ENCODE data around the gene BOD1.
A peak's percentile ranks its signal among the peaks of the same experiment; 100 is the strongest.

BOD1 gene

DNA sequence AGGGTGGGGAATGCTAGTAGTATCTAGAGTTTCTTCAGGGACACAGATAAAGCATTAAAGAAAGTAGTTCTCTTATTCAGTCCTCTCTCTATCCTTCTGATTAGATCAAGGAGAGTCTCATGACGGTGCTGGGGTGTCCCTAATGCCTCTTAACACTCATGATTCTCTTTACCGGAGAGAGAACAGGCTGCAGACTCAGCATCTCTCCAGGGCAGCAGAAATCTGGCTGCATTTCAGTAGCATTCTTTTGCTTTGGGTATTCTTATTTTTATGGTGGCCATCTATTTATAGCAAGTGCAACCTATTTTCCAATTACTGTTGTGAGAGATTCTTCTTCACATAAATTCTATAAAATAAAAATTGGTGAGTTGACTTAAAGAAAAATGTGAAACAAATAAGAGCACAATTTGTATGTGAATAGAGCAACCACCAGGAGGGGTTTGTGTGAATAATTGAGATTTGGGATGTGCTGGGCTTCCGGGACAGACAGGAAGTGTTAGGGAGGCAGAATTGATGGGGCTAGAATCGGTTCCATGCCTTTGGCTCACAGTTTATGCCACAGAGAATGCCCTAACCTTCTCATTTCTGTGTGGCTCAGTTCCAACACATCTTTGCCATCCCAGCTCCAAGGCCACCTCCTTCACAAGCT is 23.8 kb upstream of the BOD1 start:
- DNase-seq (ENCODE audit: low read depth in 4 of 4, low spot score in 1 of 4), result no peak

DNA sequence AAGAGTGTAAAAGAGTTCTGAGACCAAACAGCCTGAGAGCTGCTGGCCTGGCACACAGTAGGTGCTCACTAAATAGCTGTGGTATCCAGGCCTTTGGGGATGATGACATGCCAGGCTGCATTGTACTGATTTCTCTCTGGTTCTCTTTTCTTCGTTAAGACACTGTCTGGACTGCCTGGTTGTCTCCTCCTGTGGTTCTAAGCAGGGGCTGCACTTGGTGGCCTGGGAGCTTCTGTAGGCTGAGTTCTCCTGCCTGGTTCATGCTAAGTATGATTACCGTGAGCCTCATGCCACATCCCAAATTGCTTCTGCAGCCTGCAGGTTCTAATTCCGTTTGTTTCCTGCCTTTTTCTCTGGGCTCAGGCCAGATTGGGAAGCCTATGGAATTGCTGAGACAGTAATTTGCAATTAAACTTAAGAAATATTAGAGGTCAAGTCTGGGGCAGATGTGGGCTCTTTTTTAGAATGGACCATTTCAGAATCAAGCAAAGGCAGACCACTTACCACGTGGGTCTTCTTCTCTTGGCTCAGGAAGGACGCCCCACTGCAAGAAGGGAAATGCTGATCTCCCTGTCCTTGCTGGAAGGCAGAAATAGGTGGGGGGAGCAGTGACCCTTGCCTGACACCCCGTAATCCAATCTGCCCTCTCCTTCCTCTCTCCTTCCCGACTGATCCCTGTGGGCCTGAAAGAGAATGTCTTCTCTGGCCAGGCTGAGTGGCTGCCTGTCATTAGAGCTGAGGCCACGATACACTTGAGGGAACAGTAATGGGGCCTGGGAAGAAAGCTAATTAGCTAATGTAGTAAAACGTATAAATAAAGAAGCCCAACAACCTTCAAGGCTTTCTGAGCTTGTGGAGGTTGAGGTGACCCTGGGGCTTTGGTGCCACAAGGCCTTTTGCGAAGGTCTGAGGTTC is 21.9 kb upstream of the BOD1 start:
- DNase-seq (ENCODE audit: low read depth in 4 of 4, low spot score in 1 of 4), result no peak

DNA sequence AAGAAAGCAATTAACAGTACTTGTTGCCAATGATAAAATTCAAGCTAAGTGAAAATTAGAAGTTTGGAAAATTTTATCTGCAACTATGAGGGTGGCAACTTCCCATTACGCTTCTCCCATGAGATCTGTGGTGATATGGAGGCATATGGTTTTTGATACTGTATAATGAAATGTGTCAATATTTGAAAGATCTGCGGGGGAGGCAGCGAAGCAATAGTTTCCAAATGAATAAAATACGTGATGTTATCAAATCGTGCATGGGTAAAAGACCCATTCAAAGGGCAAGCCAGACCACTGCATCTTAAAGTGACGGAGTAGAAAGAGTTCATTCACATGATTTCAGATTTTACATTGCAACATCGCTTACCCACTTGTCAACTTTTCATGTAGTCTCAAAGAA is 20.9 kb upstream of the BOD1 start:
- no peak for DNase-seq (ENCODE audit: low read depth in 4 of 4, low spot score in 1 of 4)

DNA sequence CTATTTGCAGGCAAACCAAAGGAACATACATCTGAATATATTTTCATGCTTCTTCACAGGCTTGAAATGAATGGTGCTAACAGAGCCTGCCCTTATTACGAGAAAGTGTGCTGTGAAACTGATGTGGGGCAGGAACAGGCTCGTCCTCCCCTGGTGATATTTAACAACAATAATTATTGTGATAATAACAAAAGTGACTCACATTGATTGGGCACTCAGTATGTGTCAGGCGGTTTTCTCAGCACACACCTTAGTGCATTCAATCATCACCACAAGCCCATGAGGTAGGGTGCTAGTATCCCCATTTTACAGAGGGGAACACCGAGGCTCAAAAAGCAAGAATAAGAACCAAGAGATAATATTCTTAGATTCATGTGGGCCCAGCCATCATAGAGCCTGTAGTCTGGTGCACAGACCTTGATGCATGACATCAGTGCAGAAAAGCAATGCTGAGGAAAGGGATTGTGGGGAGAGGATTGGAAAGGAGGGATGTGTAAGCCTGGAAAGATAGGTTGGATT is 18.1 kb upstream of the BOD1 start:
- DNase-seq (ENCODE audit: low read depth in 4 of 4, low spot score in 1 of 4), result no peak

DNA sequence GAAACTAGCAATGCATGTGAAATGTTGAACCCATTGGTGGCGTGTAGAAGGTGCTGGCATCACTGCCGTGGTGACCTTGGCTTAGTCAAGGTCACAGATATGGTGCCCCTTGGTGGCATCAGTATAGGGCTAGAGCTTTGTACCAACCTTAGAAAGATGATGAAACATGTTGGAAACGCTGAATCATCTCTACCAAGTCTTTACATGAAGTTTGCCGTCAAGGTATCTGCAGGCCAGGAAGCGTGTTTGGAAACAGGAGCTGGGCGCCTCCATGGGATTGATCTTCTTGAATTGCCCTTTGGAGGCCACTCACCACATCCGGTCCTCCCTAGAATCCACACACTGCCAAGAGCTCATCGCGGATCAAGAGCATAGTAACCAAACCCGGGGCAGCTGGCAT is 16.9 kb upstream of the BOD1 start:
- DNase-seq (ENCODE audit: low read depth in 4 of 4, low spot score in 1 of 4), result no peak

DNA sequence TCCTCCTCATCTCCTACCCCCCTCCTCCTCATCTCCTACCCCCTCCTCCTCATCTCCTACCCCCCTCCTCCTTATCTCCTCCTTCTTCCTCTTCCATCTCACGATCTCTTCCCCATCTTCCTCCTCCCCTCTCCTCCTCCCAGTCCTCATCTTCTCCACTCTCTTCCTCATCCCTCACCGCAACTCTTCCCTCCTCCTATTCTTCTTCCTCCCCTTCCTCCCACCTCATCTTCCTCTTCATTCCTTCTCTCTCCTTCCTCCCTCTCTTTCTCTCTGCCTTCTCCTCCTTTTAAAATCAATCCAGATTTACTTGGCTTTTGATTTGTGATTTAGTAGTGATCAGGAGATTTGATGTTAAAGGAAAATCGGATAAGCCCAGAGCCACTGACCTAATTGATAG is 15.0 kb upstream of the BOD1 start:
- DNase-seq (ENCODE audit: low read depth in 4 of 4, low spot score in 1 of 4), result no peak

DNA sequence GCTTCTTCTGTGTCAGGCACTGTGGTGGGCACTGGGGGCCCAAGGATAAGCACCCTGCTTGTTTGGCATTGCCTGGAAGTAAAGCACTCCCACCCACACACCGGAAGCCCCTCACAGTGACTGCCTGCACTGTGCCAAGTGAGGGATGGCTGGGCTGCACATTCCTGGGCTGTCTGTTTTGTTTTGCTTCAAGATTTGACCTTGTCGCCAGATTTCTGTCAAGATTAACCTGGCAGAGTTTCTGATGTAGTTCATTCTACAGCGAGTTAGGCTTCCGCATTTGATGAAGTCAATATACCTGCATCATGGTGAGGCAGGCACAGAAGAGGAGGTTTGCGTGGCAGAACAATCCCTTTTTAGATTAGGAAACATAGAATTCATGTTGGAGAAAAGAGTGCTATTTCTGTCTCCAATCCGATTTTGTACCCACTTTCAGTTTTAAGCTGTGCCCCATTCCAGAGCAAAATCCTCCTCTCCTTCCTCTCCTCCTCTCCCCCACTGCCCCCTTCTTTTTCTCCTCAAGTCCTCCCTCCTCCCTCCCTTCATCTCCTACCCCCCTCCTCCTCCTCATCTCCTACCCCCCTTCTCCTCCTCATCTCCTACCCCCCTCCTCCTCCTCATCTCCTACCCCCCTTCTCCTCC is 14.4 kb upstream of the BOD1 start:
- DNase-seq (ENCODE audit: low read depth in 4 of 4, low spot score in 1 of 4), result no peak

DNA sequence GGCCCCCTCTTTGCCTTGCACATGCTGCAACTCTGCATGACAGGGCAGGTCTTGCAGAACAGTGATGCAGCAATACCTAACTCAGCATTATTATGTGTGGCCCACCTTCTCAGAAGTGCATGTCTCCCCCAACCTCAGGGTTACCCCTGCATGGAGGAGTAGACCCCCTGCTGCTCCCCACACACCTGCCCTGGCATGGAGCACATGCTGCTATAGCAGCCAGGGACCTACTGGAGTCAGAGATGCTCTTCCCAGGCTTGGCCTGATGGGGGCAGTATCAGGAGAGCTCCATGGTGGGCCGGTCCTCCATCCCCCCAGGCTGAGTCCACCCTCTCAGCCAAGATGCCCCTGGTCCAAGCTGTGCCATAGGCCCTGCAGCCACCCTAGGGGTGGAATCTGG is 13.2 kb upstream of the BOD1 start:
- no peak for DNase-seq (ENCODE audit: low read depth in 4 of 4, low spot score in 1 of 4)

DNA sequence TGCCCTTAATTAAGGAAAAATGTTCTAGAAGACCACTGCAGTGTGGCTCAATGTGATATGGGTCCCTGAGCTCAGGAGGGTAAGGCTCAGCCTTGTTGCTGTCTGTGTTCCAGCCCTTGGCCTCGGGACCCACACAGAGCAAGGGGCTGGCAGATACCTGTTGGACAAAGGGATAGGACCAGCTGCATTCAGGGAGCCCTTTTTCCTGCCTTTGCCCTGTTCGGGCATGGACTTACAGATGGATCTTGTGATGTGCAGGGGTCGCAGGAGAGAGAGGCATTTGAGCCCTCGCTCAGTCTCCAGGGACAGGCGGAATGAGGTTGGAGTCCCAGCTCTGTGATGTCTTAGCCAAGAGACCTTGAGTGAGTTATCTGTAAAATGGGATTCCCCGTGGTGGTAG is 12.1 kb upstream of the BOD1 start:
- DNase-seq (ENCODE audit: low read depth in 4 of 4, low spot score in 1 of 4), result no peak

DNA sequence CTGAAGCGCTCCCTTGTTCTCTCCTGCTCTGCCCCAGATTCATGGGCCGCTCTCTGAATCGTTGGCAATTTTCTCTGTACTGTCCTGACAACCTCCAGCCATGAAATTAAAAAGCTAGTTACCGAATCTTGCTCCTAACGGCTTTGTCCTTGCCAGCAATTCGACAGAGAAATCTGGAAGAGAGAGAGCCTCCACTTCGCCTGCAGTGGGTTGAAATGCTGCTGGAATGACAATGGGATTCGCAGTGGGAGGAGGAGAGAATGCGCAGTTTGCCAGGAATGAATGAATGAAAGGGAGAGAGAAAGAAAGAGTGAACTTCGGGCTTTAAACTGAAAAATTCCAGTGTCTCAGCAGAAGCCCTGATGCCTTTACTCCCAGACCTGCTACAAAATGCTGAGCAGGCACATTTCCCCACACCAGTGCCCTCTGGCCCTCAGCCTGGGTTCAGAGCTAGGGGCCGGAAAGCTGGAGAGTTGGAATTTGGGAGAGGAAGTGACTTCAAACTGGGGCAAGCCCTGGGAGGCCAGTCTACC is 11.5 kb upstream of the BOD1 start:
- no peak for DNase-seq (ENCODE audit: low read depth in 4 of 4, low spot score in 1 of 4)

DNA sequence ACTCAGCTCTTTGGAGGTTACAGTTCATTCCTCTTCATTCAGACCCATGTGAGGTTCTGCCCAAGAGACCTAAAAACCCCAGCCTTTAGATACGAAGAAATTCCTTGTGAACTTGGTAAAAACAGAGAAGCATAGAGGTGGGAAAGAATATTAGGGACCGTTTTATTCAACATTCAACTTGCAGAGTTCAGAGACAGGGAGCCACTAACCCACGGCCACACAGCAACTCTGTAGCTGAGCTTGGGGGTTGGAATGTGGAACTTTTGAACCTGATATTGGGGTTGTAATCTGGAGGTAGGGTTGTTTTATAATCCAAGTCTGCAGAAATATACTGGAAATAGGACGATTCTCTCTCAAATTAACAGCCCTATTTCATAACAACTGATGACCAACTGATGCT is 10.8 kb upstream of the BOD1 start:
- no peak for DNase-seq (ENCODE audit: low read depth in 4 of 4, low spot score in 1 of 4)

DNA sequence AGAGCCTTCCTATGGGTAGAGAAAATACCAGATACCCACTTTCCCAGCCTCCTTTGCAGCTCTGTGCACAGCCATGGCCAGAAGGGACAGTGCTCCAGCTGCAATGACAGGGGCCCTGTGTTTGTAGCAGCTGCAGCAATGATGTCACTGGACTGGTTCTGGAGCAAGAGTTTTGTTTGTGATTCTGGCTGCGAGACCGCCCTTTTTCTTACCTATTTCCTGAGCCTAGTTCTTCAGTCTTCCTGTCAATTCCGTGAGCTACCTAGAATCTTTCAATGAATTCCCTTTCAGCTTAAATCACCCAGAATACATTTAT is 10.0 kb upstream of the BOD1 start:
- DNase-seq (ENCODE audit: low read depth in 4 of 4, low spot score in 1 of 4), result no peak

DNA sequence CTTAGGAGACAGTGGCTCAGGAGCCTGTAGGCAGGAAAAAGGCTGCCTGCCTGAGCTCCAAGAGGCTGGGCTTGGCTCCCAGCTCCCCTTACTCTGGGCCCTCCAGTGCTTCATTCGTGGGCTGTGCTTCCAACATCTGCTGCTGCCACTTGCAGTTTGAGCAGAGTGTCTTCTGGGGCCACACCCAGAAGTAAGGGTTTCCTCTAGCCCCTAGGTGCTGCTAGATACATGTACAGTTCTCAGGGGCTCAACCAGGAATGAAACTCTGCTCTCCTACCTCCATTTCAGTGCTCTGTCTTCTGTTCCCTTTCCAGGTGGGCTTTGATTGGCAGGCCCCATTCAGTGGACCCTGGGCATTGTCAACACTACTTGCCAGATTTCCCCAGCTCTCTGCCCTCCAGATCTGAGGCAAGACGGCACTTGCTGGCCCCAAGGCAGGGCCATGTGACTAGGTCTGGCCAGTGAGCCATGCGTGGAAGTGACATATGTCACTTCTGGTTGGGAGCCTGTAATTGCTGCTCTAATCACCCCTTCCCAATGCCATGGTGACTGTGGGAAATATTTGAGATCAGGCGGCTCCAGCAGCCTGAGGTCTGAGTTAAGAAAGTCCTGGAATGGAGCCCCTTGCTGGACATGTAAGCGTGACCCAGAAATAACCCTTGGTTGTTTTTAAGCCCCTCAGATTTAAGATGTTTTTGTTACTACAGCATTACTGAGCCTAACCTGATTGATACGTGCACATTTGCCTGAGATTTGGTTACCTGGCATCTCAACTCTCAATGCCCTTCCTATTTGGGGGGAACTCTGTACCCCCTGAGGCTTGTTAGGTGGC is 9.4 kb upstream of the BOD1 start:
- no peak for DNase-seq (ENCODE audit: low read depth in 4 of 4, low spot score in 1 of 4)

DNA sequence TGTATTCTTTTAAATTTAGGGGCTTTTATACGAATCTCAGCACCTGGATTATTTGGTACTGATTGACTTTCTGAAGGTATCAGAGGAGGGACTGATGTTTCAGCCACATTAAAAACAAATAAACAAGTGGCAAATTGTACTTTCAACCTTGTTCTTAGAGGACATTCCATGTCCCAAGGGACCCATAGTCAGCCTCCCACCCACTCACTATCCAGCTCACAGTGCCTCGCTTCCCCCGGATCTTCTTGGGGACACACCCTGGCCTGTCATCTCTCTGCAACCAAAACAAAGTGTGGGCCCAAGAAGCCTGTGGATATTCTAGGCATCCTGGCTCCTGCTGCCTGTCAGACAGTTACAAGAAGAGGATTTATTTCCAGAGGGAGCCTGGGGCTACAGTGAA is 8.8 kb upstream of the BOD1 start:
- no peak for DNase-seq (ENCODE audit: low read depth in 4 of 4, low spot score in 1 of 4)

DNA sequence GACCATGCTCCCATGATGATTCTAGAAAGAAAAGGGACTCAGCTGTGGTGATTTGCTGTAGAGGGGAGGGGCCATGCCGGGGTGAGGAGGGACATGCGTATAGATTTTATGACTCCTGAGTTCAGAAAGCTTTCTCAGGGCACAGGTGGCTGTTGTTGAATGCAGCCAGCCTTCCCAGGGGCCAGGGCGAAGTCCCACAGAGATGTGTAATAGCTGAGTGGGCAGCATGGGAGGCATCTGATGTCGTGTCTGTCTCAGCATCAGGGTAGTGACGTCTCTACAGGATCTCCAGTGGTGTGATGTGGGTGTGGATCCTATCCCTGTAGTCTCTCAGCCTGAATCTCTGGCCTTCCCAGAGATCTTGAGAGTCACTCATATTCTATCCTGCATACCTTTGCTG is 7.8 kb upstream of the BOD1 start:
- DNase-seq (ENCODE audit: low read depth in 4 of 4, low spot score in 1 of 4), result no peak

DNA sequence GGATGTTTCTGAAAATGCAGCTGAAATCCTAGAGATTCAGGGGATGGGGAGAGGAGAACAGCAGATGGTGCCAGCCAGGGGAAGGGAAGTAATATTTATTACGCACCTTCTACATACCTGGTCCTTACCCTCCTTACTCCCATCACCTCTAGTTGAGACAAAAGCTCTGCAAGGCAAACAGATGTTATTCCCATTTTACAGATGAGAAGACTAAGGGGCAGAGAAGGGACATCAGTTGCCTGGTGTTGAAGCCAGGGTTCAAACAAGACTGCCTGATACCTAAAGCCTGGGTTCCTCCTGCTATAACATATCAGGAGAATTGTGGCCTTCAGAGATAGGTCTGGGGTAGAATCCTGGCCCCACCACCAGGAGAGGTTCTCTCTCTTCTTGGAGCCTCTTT is 7.3 kb upstream of the BOD1 start:
- DNase-seq (ENCODE audit: low read depth in 4 of 4, low spot score in 1 of 4), result no peak

DNA sequence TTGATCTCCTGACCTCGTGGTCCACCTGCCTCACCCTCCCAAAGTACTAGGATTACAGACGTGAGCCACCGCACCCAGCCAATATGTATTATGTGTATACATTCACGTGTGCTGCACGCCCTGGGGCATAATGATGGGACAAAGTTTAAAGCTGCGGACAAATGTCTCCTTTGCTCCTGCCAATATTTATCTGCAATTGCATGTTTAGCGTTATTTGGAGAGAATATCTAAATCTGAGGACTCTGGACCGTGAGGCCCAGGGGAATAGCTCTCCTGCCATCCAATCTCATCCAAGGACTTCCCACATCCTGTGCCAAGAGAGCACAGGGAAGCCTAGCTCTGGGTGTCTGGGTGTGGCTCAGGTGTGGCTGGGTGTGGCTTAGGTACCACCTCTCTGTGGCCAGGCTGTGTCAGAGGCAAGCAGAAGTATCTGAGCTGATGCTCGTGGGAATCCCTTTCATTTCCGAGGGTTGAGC is 6.9 kb upstream of the BOD1 start:
- DNase-seq (ENCODE audit: low read depth in 4 of 4, low spot score in 1 of 4), result no peak

DNA sequence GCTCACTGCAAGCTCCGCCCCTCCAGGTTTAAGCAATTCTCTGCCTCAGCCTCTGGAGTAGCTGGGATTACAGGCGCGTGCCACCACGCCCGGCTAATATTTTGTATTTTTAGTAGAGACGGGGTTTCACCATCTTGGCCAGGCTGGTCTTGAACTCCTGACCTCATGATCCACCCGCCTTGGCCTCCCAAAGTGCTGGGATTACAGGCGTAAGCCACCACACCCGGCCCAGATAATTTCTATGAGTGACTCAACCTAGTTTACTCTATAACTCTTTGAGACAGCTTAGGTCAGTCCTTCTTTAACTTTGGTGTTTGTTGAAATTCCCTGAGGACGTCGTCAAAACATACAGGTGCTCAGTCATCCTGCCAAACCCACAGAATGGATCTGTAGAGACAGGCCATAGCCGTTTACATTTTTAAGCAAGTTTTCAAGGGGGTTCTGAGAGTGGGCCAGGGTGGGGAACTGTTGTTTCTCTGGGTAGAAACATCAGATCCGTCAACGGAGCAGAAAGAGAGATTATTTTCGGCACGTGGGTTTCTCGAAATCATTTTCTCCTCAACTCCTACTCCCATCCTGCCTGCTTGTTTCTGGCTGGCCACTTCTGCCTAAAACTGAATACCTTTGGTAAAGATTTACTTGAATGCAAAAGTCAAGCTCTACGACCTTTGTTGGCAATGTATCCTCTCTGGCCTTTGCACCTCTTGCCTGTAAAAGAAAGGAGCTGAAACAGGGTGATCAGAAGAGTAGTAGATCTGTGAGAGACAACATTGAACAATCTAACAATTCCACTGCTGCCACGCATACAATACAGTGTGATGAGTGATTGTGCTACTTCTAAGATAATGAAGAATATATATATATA is 6.0 kb upstream of the BOD1 start:
- DNase-seq (ENCODE audit: low read depth in 4 of 4, low spot score in 1 of 4), result no peak

DNA sequence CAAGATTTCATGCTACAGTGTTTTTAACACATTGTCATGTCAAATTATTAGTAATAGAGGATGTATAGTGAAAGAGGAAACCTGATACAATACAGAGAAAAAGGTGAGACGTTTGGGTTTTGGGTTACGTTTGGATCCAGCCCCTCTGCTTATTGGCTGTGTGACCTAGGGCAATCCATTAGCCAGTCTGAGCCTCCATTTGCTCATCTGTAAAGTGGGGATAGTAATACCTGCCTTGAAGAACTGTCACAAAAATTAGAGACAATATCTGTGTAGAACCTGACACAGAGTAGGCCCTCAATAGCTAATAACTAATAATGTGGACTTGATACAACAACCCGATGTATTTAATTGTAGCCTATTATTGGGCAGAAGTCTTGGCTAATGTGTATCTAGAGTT is 4.3 kb upstream of the BOD1 start:
- no peak for DNase-seq (ENCODE audit: low read depth in 4 of 4, low spot score in 1 of 4)

DNA sequence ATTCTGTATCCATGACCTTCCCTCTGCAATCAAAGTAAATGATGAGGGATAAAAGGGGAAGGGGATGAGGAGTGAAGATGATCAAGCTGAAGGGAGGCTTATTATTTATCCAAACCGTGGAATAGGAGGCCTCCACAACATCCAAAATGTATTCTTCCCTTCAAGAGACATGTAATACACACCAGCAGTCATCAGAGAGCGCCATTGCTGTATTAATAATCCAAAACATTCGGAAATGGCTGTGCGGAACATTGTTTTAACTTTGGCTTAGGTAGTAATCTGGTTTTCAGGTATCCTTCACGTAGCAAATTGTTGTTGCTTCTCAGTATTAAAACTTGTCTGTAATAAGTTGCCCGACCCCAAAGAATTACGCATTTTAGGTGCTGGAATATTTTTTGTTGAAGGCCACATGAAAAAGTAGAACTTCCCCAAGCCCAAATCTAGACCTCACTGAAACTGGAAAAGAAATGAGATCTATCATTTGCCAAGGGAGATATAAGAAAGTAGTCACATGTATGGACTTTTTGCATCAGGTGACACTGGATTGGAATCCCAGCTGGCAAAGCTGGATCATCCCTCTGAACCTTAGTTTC is 2.6 kb upstream of the BOD1 start:
- peak in 2 of 4 experiments; percentile 14 to 29 for DNase-seq (ENCODE audit: low read depth in 4 of 4, low spot score in 1 of 4)

All from stimulated activated CD4-positive, alpha-beta T cell treated with anti-CD3 and anti-CD28 coated beads, Interleukin-1b, Interleukin-23, amount 100 ng/mL, for 24 hours (primary cell).